ENCODE data around the gene RTL10. TPM values are rescaled to one million over a fixed set of nuclear protein-coding genes. Genes with fewer than 3 reads are reported as not detected.
A peak's percentile ranks its signal among the peaks of the same experiment; 100 is the strongest.

Gene RTL10
- total and polyA plus RNA-seq, 8 donors = 3.7 to 12.4 (median 8.6) TPM

- H3K4me3 ChIP-seq = no peak overlapping the region
- H3K36me3 ChIP-seq = no peaks in the 10 kb centered on the region
- ATAC-seq (no peak), DNase-seq (peak in 1 of 6 donors; percentile 46), FAIRE-seq (no peak)
- H3K27me3 ChIP-seq = no peaks in the 10 kb centered on the region
- TF ChIP-seq CTCF (IDR thresholded peaks at IDR 0.05) = no peak
- peak overlapping the region in 1 of 4 donors; percentile 28 for H3K27ac ChIP-seq
- intact Hi-C loops (cut with DNase I) = no loop called here
- no peaks in the 10 kb centered on the region for H3K9me3 ChIP-seq
- H3K4me1 ChIP-seq = no peaks in the 10 kb centered on the region
- 77 to 83% methylated on average over 7 of the region's 7 CpGs for WGBS, 2 donors
Observed at GRCh38 chr22:19873960-19874306, 19.3 kb upstream of the RTL10 start.

- H3K9me3 ChIP-seq = no peaks in the 10 kb centered on the region
- DNase-seq (peak in 2 of 6 donors; percentile 58 to 75), FAIRE-seq (no peak), ATAC-seq (peak; percentile 19 to 44 (median 35))
- H3K27me3 ChIP-seq = no peaks in the 10 kb centered on the region
- 68 to 74% methylated on average over 26 to 27 of the region's 27 CpGs for WGBS, 2 donors
- intact Hi-C loops (cut with DNase I) = no loop called here
- H3K27ac ChIP-seq = peak overlapping the region in 1 of 4 donors; percentile 28
- TF ChIP-seq CTCF (IDR thresholded peaks at IDR 0.05) = no peak
- H3K36me3 ChIP-seq = no peaks in the 10 kb centered on the region
- no peak overlapping the region for H3K4me3 ChIP-seq
- H3K4me1 ChIP-seq = no peaks in the 10 kb centered on the region
Observed at GRCh38 chr22:19873138-19873959, 18.7 kb upstream of the RTL10 start.

GRCh38 chr22:19872779-19873137, 18.1 kb upstream of the RTL10 start:
- no peaks in the 10 kb centered on the region for H3K4me1 ChIP-seq
- no peak for TF ChIP-seq CTCF (IDR thresholded peaks at IDR 0.05)
- 15 to 16% methylated on average over 7 of the region's 7 CpGs for WGBS, 2 donors
- H3K36me3 ChIP-seq = no peaks in the 10 kb centered on the region
- no peaks in the 10 kb centered on the region for H3K9me3 ChIP-seq
- DNase-seq = peak in 5 of 6 donors; percentile 15 to 79 (median 61)
- H3K27me3 ChIP-seq = no peaks in the 10 kb centered on the region
- ATAC-seq = peak; percentile 45 to 67 (median 53)
- intact Hi-C loops (cut with DNase I) = no loop called here
- H3K4me3 ChIP-seq = no peak overlapping the region
- no peak for FAIRE-seq
- H3K27ac ChIP-seq = no peak overlapping the region

- DNase-seq (peak in 2 of 6 donors; percentile 47 to 66), FAIRE-seq (no peak)
- no peak overlapping the region for H3K27ac ChIP-seq
Observed at GRCh38 chr22:19871845-19872778, 17.4 kb upstream of the RTL10 start.

More at GRCh38 chr22:19871845-19872778, 17.4 kb upstream of the RTL10 start:
- Histone ChIP-seq H3K27me3 (no peaks in the 10 kb centered on the region), H3K4me3 (no peak overlapping the region), H3K4me1 (no peaks in the 10 kb centered on the region), H3K36me3 (no peaks in the 10 kb centered on the region), H3K9me3 (no peaks in the 10 kb centered on the region)
- WGBS, 2 donors = 80 to 87% methylated on average over 16 of the region's 16 CpGs
- ATAC-seq = peak in 1 of 4 donors; percentile 2
- intact Hi-C loops (cut with DNase I) = no loop called here
- TF ChIP-seq CTCF (IDR thresholded peaks at IDR 0.05) = no peak
